ENCODE data around the gene PEX16. TPM values are rescaled to one million over a fixed set of nuclear protein-coding genes. Genes with fewer than 3 reads are reported as not detected.
"Not testable (repeated sequence)": the region's sequence is repeated elsewhere in the genome, so short reads cannot be mapped to it uniquely, and the experiment has no call there.

PEX16 gene
- total RNA-seq, 1 donor from 2014 or later, result 19.5 TPM

DNA sequence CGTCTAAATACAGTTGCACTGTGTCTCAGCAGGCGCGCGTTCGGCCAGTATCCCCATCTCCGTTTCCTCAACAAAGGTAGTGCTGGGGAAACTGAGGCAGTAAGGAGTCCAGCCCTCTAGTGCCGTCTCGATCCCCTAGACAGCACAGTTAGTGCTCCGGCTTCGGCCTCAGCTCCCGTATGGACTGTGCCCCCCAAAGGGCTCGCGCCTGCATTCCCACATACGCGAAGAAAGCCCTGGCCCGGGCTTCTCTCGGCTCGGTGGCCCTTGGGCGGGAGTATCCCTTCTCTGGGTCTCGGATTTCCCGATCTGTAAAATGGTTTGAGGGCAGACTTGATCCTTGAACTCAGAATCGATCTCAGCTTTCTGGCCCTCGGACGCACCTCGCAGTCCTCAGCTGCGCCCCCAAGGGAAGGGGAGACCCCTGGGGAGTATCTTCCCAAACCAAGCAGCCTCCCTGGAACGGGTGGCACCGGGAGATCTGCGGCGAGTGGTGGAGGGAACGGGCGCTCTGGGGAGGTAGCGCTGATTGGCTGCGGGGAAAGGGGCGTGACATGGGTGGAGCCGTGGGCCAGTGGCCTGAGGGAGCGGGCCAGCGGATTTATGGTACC lies 759 bp upstream of the PEX16 start:
- peak; percentile 39 for DNase-seq (ENCODE audit: low read depth)

DNA sequence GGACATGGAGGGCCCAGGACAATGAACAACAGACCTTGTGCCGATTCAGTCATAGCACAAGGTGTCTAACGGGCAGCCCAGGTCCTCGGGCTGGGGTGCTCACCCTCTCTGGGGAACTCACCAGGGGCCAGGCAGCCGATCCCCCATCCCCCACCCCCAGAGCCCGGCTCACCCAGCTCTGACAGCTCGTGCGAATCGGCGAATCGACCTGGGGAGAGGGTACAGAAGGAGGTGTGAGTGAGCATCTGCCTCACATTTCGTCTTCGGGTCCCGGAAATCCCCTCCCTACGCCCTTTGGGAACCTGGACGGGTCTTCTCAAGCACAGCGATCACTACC lies 423 bp downstream of the PEX16 start:
- DNase-seq (ENCODE audit: low read depth), result no peak

DNA sequence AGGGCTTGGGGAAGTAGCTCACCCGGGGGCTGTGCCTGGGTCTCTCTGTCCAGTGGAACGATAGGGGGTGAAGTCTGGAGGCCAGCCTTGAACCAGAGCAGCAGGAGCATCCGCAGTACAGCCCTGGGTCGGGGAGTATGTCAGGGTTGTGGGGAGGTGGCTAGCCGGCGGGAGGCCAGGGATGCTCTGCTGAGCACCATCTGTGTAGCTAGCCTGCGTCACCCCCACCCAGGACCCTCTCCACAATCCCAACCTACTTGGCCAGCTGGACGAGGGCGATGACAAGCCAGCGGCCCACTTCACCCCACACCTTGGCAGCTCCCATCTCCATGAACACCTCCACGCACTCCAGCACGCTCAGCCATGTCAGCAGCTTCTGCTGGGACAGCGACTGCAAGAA lies 2.2 kb downstream of the PEX16 start:
- DNase-seq (ENCODE audit: low read depth), result no peak

DNA sequence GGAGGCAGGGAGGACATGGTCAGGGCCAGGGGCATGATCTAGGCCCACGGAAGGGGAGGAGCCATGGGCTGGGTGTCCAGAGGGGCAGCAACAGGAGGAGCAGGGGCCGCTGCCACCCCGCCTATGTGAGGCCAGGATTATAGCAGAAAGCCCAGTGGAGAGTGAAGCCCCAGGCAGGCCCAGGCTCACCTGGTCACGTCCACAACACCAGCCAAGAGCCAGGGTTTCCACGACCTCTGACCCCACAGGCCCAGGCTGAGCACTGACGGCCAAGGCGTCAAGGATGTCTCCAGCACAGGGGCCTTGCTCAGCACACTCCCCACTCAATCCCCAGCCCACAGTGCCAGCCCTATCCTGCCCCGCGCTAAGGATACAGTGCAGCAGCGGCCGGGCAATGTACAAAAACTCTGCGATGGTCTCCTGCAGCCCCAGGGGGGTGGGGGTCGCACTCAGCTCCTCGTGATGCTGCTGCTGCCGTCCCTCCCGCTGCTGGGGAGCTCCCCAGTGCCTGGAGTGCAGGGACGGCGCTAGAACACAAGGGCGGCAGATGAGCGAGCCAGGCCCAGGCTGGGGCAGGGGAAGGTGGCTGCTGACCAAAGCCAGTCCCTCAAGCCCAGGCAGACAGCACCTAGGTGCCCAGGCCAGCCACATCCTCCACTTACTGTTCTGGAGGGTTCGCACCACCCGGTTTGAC lies 3.6 kb downstream of the PEX16 start:
- DNase-seq (ENCODE audit: low read depth), result no peak

DNA sequence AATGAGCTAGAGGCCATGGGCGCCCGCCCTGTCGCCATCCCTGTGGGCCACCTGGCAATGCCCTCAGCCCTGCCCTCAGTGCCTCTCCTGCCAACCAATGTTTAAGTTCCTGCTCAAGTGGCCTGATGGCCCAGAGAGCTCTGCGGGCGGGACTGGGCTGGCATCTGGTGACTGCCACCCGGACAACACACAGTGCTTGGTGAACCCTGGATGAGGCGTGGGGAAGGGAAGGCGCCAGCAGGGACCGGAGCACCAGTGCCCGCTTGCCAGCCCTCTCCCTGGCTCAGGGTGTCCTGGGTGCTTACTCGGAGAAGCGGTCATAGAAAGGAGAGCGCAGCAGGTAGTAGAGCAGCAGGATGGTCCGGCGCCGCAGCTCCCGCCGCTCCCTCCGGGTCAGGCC lies 4.2 kb downstream of the PEX16 start:
- DNase-seq (ENCODE audit: low read depth), result no peak

DNA sequence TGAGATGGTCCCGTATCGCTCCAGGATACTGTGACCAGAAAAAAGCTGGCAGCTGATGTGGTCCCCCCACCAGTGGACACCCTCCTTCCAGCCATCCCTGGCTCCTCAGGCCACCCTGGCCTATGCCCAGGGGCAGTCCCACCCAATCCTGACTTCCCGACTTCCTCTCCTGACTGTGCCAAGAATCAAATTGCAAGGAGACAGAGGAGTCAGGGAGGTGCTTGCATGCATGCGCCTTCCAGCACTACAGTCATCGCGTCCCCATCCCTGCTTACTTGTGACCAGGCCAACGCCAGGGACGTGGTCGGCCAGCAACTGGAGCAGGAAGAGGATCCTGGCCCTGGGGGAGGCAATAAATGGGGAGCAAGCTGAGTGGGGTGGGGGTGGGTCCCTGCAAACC lies 7.1 kb downstream of the PEX16 start:
- DNase-seq (ENCODE audit: low read depth), result no peak

DNA sequence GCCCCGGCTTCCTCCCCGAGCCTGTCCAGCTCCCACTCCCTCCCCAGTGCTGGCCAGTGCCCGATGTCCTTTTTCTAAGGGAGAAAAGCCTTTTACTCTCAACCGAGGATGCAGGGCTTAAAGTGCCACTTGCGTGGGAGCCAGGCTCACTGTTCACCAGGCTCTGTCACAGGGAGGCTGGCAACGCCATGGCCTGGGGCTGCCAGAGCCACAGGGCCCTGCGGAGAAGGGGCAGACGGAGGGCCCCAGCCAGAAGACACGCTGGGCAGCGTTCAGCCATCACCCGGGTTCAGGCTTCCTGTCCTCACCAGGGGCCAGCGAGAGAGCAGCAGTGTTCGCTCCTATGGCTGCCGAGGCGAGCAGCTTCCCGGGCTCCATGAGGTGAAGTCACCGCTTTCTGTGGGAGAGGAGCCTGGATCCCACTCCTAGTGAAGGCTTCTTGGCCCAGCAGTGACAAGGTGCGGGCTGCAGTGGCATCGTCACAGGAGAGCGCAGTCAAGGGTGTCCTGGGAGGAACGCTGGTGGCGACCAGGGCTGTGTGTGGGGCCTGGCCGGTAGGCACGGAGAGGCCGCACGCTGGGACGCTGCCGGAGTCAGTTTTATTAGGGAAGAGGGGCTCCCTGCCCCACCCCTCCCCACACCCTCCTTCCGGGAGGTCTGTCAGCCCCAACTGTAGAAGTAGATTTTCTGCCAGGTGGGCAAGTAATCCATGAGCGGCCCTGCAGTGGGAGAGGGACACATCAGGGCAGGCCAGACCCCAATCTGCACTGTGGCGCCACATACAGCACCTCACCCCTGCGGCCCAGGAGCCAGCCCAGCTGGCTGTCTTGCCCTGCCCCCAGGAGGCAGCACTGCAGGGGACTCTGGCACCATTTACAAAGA lies 7.8 kb downstream of the PEX16 start:
- no peak for DNase-seq (ENCODE audit: low read depth)

DNA sequence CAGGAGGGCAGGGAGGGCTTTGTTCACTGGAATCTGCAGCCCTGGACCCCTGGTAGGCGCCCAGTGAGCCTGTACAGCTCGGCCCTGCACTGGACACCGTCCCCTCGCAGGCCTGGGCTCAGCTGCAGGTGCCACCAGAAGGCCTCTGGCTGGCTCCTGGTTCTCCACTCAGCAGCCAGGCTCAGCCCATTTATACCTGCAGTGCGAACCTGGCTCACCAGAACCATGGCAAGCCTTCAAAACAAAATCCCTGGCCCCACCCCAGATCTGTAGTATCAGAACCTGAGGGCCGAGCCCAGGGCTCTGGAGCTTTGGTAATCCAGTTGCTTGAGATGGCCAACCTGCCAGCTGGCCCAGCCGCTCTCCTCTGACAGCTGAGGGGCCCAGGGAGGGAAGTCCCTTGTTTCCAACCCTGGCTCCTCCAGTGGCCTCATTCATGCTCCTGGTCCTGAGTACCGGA lies 9.7 kb downstream of the PEX16 start:
- no peak for DNase-seq (ENCODE audit: low read depth)

DNA sequence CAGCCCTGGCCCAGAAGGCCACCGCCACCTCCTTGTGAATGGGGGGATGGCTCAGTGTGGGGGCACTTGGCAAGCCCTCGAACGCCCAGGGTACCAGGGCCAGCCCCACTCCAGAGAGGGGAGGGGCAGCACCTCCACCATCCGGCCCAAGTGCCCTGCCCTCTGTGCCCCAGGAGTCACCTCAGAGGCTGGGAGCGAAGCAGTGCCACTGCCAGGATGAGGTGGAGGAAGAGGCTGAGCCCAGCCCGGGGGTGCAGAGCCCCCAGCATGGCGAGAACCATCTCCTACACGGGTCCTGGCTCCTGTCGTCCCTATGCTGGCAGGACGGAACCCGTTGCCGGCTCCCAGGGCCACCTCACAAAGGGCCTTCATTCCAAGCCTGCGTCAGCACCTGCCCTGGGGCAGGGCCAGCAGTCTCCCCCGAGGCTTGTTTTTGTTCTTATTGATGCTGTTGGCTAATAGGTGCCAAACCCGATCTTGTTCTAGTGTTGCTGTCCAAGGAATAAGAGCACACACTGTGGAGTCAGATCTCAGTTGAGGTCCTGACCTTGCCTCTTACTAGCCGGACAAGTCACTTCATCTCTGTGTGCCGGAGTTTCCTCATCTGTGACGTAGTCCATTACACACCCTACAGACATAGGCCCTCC lies 10.6 kb downstream of the PEX16 start, which contains the start of gene FREY1:
FREY1 (minus strand) TSS at position 307 of the 647 bp plus-strand sequence; CDS start at position 281, 26 bp downstream.
- no peak for DNase-seq (ENCODE audit: low read depth)

DNA sequence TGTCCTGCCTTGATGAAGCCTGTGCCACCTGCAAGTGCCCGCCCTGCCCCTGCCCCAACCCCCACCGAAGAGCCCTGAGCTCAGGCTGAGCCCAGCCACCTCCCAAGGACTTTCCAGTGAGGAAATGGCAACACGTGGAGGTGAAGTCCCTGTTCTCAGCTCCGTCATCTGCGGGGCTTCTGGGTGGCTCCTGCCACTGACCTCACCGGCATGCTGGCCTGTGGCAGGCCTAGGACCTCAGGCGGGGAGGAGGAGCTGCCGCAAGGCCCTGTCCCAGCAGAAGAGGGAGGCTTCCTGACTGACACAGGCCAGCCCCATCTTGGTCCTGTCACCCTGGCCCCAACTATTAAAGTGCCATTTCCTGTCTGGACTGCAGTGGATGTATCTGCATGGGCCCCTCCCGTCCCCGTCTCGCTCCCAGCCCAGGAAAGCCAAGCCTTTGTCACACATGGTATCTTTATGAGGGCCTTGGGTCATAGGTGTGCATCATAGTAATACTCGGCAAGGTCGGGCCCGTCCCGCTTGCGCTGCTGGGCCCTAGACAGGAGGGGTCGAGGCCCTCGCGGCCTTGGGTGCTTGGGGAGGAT lies 11.5 kb downstream of the PEX16 start:
- no peak for DNase-seq (ENCODE audit: low read depth)

DNA sequence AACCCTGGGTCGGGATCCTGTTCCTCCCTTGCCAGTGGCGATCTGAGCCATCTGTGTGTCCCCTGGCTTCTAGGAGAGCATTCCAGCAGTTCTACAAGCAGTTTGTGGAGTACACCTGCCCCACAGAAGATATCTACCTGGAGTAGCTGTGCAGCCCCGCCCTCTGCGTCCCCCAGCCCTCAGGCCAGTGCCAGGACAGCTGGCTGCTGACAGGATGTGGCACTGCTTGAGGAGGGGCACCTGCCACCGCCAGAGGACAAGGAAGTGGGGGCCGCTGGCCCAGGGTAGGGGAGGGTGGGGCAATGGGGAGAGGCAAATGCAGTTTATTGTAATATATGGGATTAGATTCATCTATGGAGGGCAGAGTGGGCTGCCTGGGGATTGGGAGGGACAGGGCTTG lies 12.1 kb downstream of the PEX16 start:
- DNase-seq (ENCODE audit: low read depth), result not testable (repeated sequence)

DNA sequence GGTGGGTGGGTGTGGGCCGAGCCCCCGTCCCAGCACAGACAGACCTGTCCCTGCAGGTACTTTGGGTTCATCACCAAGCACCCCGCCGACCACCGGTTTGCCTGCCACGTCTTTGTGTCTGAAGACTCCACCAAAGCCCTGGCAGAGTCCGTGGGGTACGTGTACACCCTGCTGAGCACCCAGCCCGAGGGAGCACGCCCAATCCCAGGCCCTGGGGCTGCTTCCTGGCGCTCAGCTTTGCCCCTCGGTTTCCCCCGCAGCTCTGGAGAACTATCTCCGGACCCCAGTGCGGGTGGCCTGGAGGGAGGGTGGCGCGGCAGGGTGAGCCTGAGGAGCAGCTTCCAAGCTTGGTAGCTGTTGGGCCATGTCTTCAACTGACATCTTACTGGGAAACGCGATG lies 12.6 kb downstream of the PEX16 start:
- DNase-seq (ENCODE audit: low read depth), result no peak

DNA sequence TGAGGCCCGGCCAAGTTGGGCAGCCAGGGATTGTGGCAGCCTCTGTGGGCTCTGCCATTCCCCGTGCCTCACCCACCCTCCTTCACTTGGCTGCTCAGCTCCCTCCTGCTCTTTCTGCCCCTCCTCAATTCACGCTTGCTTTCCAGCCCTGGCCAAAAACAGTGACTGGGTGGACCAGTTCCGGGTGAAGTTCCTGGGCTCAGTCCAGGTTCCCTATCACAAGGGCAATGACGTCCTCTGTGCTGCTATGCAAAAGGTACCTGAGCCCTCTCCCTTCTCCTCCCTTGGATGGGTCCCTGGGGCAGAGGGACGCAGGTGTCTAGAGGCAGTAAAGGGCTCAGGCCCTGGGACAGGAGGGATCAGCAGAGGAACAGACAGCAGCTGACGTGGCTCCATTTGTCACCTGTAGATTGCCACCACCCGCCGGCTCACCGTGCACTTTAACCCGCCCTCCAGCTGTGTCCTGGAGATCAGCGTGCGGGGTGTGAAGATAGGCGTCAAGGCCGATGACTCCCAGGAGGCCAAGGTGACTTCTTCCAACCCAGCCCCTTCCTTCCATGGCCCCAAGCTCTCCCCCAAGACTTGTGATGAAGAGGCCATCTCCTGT lies 13.3 kb downstream of the PEX16 start:
- no peak for DNase-seq (ENCODE audit: low read depth)

DNA sequence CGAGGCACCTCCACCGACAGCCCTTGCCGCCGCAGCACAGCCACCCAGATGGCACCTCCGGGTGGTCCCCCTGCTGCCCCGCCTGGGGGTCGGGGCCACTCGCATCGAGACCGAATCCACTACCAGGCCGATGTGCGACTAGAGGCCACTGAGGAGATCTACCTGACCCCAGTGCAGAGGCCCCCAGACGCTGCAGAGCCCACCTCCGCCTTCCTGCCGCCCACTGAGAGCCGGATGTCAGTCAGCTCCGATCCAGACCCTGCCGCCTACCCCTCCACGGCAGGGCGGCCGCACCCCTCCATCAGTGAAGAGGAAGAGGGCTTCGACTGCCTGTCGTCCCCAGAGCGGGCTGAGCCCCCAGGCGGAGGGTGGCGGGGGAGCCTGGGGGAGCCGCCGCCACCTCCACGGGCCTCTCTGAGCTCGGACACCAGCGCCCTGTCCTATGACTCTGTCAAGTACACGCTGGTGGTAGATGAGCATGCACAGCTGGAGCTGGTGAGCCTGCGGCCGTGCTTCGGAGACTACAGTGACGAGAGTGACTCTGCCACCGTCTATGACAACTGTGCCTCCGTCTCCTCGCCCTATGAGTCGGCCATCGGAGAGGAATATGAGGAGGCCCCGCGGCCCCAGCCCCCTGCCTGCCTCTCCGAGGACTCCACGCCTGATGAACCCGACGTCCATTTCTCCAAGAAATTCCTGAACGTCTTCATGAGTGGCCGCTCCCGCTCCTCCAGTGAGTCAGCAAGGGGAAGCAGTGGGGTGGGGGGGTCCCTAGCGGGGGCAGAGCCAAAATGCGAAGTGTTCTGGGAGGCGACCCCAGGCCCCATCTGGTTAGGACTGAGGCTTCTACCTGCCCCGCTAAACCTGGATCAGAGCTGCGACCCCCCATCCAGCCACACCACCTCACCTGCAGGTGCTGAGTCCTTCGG lies 15.0 kb downstream of the PEX16 start:
- no peak for DNase-seq (ENCODE audit: low read depth)

DNA sequence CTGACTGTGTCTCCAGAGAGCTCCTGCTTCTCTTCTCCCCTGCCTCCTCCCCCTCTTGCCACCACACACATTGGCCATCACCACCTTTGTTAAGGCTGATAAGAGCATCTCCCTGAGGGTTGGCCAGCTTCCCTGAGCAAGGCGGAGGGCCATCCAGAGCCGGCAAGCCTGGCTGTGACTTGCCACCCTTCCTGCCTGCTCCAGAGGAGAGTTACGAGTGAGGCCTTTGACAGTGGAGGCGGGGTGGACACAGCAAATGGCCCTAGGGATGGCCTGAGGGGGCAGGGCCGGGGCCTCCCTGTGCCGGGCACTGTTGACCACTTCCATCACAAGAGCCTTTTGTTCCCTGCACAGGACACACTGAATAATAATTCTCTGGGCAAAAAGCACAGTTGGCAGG lies 16.1 kb downstream of the PEX16 start:
- no peak for DNase-seq (ENCODE audit: low read depth)

DNA sequence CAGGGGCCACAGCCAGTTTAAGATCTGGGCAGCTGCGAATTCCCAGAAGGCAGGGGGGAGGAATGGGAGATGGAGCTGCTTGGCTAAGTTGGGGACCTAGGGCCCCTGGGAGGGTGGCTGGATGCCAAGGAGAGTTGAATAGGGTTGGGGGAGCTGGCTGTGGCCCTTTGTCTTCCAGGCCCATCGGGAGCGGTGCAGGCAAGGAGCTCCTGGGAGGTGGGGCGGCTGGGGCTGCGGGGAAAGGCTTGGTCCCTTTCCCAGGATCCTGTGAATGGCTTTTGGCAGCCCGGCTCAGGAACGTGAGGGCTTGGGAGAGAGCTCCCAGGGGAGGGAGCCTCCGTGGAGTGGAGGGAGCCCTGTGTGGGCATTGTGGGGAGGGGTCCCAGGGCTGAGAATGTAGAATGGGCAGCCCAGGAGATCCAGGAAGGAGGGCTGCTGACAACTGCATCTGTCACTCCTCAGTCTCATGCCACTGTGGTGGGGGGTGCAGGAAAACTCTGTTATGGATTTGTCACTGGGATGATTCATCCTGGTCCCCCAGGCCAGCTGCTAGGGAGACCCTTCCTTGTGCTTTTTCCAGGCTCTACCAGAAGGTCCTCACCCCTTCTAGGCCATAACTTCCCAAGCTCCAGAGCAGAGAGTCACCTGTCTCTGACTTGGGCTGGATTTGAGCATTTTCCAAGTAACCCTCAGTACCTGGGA lies 16.6 kb downstream of the PEX16 start:
- DNase-seq (ENCODE audit: low read depth), result no peak

DNA sequence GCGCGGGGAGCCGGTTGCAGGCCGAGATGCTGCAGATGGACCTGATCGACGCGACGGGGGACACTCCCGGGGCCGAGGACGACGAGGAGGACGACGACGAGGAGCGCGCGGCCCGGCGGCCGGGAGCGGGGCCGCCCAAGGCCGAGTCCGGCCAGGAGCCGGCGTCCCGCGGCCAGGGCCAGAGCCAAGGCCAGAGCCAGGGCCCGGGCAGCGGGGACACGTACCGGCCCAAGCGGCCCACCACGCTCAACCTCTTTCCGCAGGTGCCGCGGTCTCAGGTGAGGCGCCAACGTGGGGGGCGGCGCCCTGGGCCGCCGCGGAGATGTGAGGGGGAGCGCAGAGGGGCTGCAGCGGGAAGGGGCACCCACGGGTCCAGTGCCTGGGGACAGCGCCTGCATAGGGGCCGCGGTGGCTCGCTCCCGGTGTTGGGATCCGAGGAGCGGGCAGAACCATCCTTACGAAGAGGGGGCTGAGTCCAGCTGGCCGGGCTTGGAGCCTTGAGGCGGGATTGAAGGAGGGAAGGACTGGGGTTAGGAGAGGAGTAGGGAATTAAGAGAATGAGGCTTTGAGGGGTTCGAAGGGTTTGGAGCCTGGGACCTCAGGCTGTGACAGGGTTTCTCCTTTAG lies 17.4 kb downstream of the PEX16 start:
- DNase-seq (ENCODE audit: low read depth), result not testable (repeated sequence)

DNA sequence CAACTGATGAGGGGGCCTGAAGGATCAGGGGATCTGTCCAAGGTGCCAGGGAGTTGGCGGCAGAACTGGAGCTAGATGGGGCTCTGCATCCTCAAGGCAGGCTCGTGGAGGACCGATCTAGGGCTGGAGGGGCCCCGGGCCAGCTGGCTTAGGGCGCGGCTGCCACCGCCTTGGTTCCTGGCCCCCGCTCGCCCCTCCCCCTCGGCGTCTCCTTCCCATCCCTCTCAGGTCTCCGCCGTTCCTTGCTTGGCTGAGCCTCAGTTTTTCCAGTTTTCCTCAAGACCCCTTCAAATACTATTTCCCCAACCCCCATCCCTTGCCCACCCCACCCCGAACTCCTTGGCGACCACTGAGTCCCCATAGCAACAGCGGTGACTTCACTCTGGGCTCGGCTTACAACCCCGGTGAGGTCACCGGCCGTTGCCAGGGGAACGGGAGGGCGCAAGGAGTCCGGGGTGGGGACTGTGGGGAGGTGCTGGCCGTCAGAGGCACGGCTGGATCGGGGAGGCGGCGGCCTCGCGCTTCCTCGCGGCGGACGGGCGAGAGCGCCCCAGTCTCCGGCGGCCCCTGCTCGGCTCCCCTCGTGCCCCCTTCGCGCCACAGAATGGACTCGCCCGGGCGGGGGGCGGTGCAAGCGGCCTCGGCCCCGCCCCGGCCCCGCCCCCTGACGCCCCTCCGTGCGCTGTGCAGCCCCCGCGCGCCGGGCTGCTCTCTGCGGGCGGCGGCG lies 18.1 kb downstream of the PEX16 start:
- DNase-seq (ENCODE audit: low read depth), result peak; percentile 54

DNA sequence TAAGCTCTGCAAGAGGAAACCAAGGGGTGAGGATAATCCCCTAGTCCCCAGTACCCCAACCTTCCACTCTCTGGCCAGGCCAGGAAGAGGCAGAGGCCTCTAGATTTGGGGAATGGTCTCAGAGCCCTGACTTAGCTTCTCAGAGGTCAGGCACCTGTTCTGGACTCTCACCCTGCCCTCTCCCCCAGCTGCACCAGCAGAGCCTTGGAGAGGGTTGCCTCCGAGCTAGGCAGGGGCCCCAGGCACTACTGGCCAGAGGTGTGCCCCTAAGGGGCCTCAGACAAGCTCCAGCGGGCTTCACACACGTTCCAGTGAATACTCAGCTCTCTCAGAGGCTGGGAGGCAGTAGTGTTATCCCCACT lies 18.6 kb downstream of the PEX16 start:
- no peak for DNase-seq (ENCODE audit: low read depth)
